ENCODE data around the gene ANKS6.

GRCh38 chr9:98787766-98788335 lies 8.5 kb downstream of the ANKS6 start:
- TF ChIP-seq CTCF (IDR thresholded peaks at IDR 0.05) = no peak
- TF ChIP-seq POLR2A (IDR thresholded peaks at IDR 0.05) = no peak
- no peak for TF ChIP-seq POLR2AphosphoS5 (IDR thresholded peaks at IDR 0.05)
- no peak for TF ChIP-seq EP300 (IDR thresholded peaks at IDR 0.05; ENCODE audit: low read depth)

Data from transverse colon (tissue), 4 donors.